K562 (cell line): ENCODE measurements around the gene DBP. TPM values are rescaled to one million over a fixed set of nuclear protein-coding genes. Genes with fewer than 3 reads are reported as not detected.
A peak's percentile ranks its signal among the peaks of the same experiment; 100 is the strongest.

Experiments used
- ARNT ChIP-seq, 2 experiments: fragments of 450-650 bp; IDR thresholded peaks; 2 replicates each; pipeline ENCODE4 v1.6.1; 2016; ENCODE audit warnings: mild to moderate bottlenecking in 1 of 2
- CTBP1 ChIP-seq: fragments of 450-650 bp; IDR thresholded peaks from 2 replicates; pipeline ENCODE4 v1.6.1; 2016; ENCODE audit warnings: borderline replicate concordance
- E4F1 ChIP-seq: fragments of 250-450 bp; sonication (Bioruptor Pico); IDR thresholded peaks from 2 replicates; pipeline ENCODE4 v1.5.0; 2021; ENCODE audit warnings: mild to moderate bottlenecking, borderline replicate concordance
- EGR1 ChIP-seq: fragments of 450-650 bp; conservative IDR thresholded peaks from 2 replicates; pipeline ENCODE4 v1.6.1; 2017; ENCODE audit warnings: mild to moderate bottlenecking
- HDAC3 ChIP-seq: fragments of 450-650 bp; IDR thresholded peaks from 2 replicates; pipeline ENCODE4 v1.6.1; 2018; ENCODE audit warnings: borderline replicate concordance, mild to moderate bottlenecking, moderate library complexity; ENCODE audit not compliant: partially characterized antibody
- KDM1A ChIP-seq, 2 experiments: fragments of 450-650 bp; IDR thresholded peaks; 2 replicates each; pipeline ENCODE4 v1.6.1; 2016; ENCODE audit warnings: mild to moderate bottlenecking in 2 of 2
- MED1 ChIP-seq: sonication (generic); formaldehyde crosslinking; IDR thresholded peaks from 2 replicates; pipeline ENCODE4 v1.8.1; 2023; ENCODE audit warnings: missing genetic modification reagents, borderline replicate concordance
- RBM15 ChIP-seq: fragments of 200-400 bp; formaldehyde crosslinking; IDR thresholded peaks from 2 replicates; pipeline ENCODE4 v1.6.1; 2018; ENCODE audit warnings: mild to moderate bottlenecking, low read length, moderate library complexity; ENCODE audit not compliant: insufficient read depth
- SAFB ChIP-seq: fragments of 200-400 bp; formaldehyde crosslinking; IDR thresholded peaks from 2 replicates; pipeline ENCODE4 v1.6.1; 2017; ENCODE audit warnings: low read depth, low read length, borderline replicate concordance
- SRF ChIP-seq, 2 experiments: fragments of 250-450, 450-650 bp in 1 of 2; sonication (Bioruptor Pico) in 1 of 2; sonication (generic) in 1 of 2; formaldehyde crosslinking; IDR thresholded peaks; 2 replicates each; pipeline versions ENCODE4 v1.5.0 to v1.5.1; 2020 to 2022; ENCODE audit warnings: mild to moderate bottlenecking in 1 of 2, missing genetic modification reagents in 1 of 2
- XRCC5 ChIP-seq: fragments of 200-400 bp; formaldehyde crosslinking; IDR thresholded peaks from 2 replicates; pipeline ENCODE4 v1.6.1; 2017; ENCODE audit warnings: low read depth, mild to moderate bottlenecking, low read length
- ZBTB17 ChIP-seq: fragments of 450-650 bp; formaldehyde crosslinking; IDR thresholded peaks from 2 replicates; pipeline ENCODE4 v1.4.0; 2020; ENCODE audit warnings: mild to moderate bottlenecking
- ZBTB7A ChIP-seq: IDR thresholded peaks from 2 replicates; pipeline ENCODE4 v1.6.1; 2011; ENCODE audit warnings: low read depth, mild to moderate bottlenecking, low read length, moderate library complexity, borderline replicate concordance; ENCODE audit not compliant: control insufficient read depth
- ZNF197 ChIP-seq: fragments of 200-800 bp; sonication (Bioruptor generic); IDR thresholded peaks from 2 replicates; pipeline ENCODE4 v1.6.1; 2016; ENCODE audit warnings: low read depth, missing genetic modification characterization, missing compliant biosample characterization
- ZNF354B ChIP-seq: fragments of 250-450 bp; sonication (Bioruptor Pico); IDR thresholded peaks from 2 replicates; pipeline ENCODE4 v1.4.0; 2020
- ZNF408 ChIP-seq: fragments of 250-450 bp; sonication (Bioruptor Pico); IDR thresholded peaks from 2 replicates; pipeline ENCODE4 v1.4.0; 2020; ENCODE audit warnings: low read depth, mild to moderate bottlenecking, moderate library complexity
- ZNF609 ChIP-seq: sonication (generic); formaldehyde crosslinking; IDR thresholded peaks from 2 replicates; pipeline ENCODE4 v1.8.1; 2023; ENCODE audit warnings: missing genetic modification reagents, mild to moderate bottlenecking, borderline replicate concordance
- ZNF639 ChIP-seq, 2 experiments: fragments of 200-800 bp in 1 of 2; sonication (Bioruptor generic) in 1 of 2; sonication (generic) in 1 of 2; formaldehyde crosslinking in 1 of 2; IDR thresholded peaks in 1 of 2; conservative IDR thresholded peaks in 1 of 2; 2 replicates each; pipeline versions ENCODE4 v1.5.0 to v1.6.1; 2016 to 2020; ENCODE audit warnings: missing compliant biosample characterization in 1 of 2, missing genetic modification characterization in 1 of 2, missing genetic modification reagents in 1 of 2
- polyA plus RNA-seq, 8 experiments: library from polyadenylated mRNA; depleted of rRNA in 4 of 8; stranded (reverse) in 5 of 8; unstranded in 3 of 8; fragments of >200 nt; fragmentation: Nextera tagmentation in 2 of 8; fragmentation: Illumina TruSeq in 1 of 8; extraction: Ambion mirVana in 2 of 8; extraction: Trizol in 1 of 8; gene quantifications; 2 replicates each; pipeline versions ENCODE4 v1.2.1 to v1.2.3, GENCODE V29; 2011 to 2014; ENCODE audit warnings: inconsistent platforms in 1 of 8, missing spikeins in 1 of 8
- total RNA-seq, 7 experiments: library from RNA; depleted of rRNA in 6 of 7; stranded (reverse); fragments of >200 nt in 6 of 7; fragmentation: Illumina TruSeq in 2 of 7; extraction: Trizol in 2 of 7; gene quantifications; 2 replicates each; pipeline versions ENCODE4 v1.2.1 to v1.2.3, GENCODE V29; 2011 to 2021; ENCODE audit warnings: low replicate concordance in 1 of 7

Gene DBP
- total and polyA plus RNA-seq, 9 of the 15 experiments (the other 6 are each of a cell fraction or from before 2014, with no cell fraction given): 0.25 to 5.5 (median 1.8) TPM

GRCh38 chr19:48634424-48635262 lies 2.5 kb downstream of the DBP start (continued):
- TF ChIP-seq CTBP1: peak; percentile 2; the same call in 1 of the 2 replicates
- TF ChIP-seq RBM15: no peak
- TF ChIP-seq KDM1A (IDR thresholded peaks at IDR 0.05): peak in 1 of 2 experiments; percentile 11; a peak in 1 of 4 replicates
- TF ChIP-seq ZBTB17 (CRISPR knock-in tag): peak; percentile 70; the same call in 1 of the 2 replicates
- TF ChIP-seq MED1 (CRISPR knock-in tag): no peak
- TF ChIP-seq E4F1 (CRISPR knock-in tag): no peak
- TF ChIP-seq ZNF408 (CRISPR knock-in tag): no peak
- TF ChIP-seq XRCC5: 0 out of 2 replicates have a peak, but pooled peaks have one; percentile 55
- TF ChIP-seq ZNF609: no peak
- TF ChIP-seq EGR1: peak; percentile 82
- TF ChIP-seq ARNT (IDR thresholded peaks at IDR 0.05): no peak
- TF ChIP-seq ZBTB7A: peak; percentile 30; the same call in 1 of the 2 replicates
- TF ChIP-seq HDAC3: no peak
- TF ChIP-seq SRF (CRISPR knock-in tag; IDR thresholded peaks at IDR 0.05): no peak; a peak in 2 of 4 replicates
- no peak for TF ChIP-seq SAFB
- no peak for TF ChIP-seq ZNF354B (CRISPR knock-in tag)
- TF ChIP-seq ZNF639 (CRISPR knock-in tag; conservative IDR thresholded peaks at IDR 0.05 in 1 of 2, IDR thresholded peaks at IDR 0.05 in 1 of 2): no peak; a peak in 1 of 4 replicates
- TF ChIP-seq ZNF197 (CRISPR knock-in tag): no peak
